ENCODE measurements around the gene ACAP2.
A peak's percentile ranks its signal among the peaks of the same experiment; 100 is the strongest.

ACAP2 gene

GRCh38 chr3:195446359-195446758, 3.5 kb upstream of the ACAP2 start:
- no peak for TF ChIP-seq POLR2A (IDR thresholded peaks at IDR 0.05; ENCODE audit: low read depth, low read length)
- no peak for TF ChIP-seq PAX5 (IDR thresholded peaks at IDR 0.05; ENCODE audit: insufficient read depth, low read length, severe bottlenecking)
- no peak for TF ChIP-seq SPI1 (IDR thresholded peaks at IDR 0.05; ENCODE audit: low read depth, low read length)
- no peak for TF ChIP-seq TAF1 (IDR thresholded peaks at IDR 0.05; ENCODE audit: low read depth, low read length)
- no peak for TF ChIP-seq POLR2AphosphoS5 (IDR thresholded peaks at IDR 0.05; ENCODE audit: low read depth, low read length)
- TF ChIP-seq POU2F2 (IDR thresholded peaks at IDR 0.05; ENCODE audit: low read depth, low read length), result no peak
- FAIRE-seq (no peak), DNase-seq (ENCODE audit: insufficient read length, low spot score) (no peak)

- DNase-seq (ENCODE audit: insufficient read length, low spot score) (no peak), FAIRE-seq (no peak)
- no peak for TF ChIP-seq POLR2AphosphoS5 (IDR thresholded peaks at IDR 0.05; ENCODE audit: low read depth, low read length)
- TF ChIP-seq POLR2A (IDR thresholded peaks at IDR 0.05; ENCODE audit: low read depth, low read length), result no peak
- no peak for TF ChIP-seq TAF1 (IDR thresholded peaks at IDR 0.05; ENCODE audit: low read depth, low read length)
- TF ChIP-seq POU2F2 (IDR thresholded peaks at IDR 0.05; ENCODE audit: low read depth, low read length), result no peak
- TF ChIP-seq PAX5 (IDR thresholded peaks at IDR 0.05; ENCODE audit: insufficient read depth, low read length, severe bottlenecking), result no peak
- TF ChIP-seq SPI1 (IDR thresholded peaks at IDR 0.05; ENCODE audit: low read depth, low read length), result no peak
Measured at GRCh38 chr3:195445885-195446284, 3.1 kb upstream of the ACAP2 start.

GRCh38 chr3:195443391-195443989, 670 bp upstream of the ACAP2 start:
- no peak for DNase-seq (ENCODE audit: insufficient read length, low spot score)
- no peak for FAIRE-seq
- TF ChIP-seq SPI1 (IDR thresholded peaks at IDR 0.05; ENCODE audit: low read depth, low read length) (no peak), POU2F2 (IDR thresholded peaks at IDR 0.05; ENCODE audit: low read depth, low read length) (no peak), PAX5 (IDR thresholded peaks at IDR 0.05; ENCODE audit: insufficient read depth, low read length, severe bottlenecking) (no peak), POLR2AphosphoS5 (IDR thresholded peaks at IDR 0.05; ENCODE audit: low read depth, low read length) (no peak), POLR2A (IDR thresholded peaks at IDR 0.05; ENCODE audit: low read depth, low read length) (no peak), TAF1 (IDR thresholded peaks at IDR 0.05; ENCODE audit: low read depth, low read length) (no peak)

- DNase-seq (ENCODE audit: insufficient read length, low spot score) (no peak), FAIRE-seq (peak; percentile 77)
- TF ChIP-seq SPI1 (IDR thresholded peaks at IDR 0.05; ENCODE audit: low read depth, low read length), result peak; percentile 51
- no peak for TF ChIP-seq PAX5 (IDR thresholded peaks at IDR 0.05; ENCODE audit: insufficient read depth, low read length, severe bottlenecking)
- no peak for TF ChIP-seq POLR2A (IDR thresholded peaks at IDR 0.05; ENCODE audit: low read depth, low read length)
Measured at GRCh38 chr3:195441992-195442572, 738 bp downstream of the ACAP2 start.

GRCh38 chr3:195441476-195441991, 1.3 kb downstream of the ACAP2 start:
- TF ChIP-seq POLR2AphosphoS5 (IDR thresholded peaks at IDR 0.05; ENCODE audit: low read depth, low read length), result no peak
- DNase-seq (ENCODE audit: insufficient read length, low spot score), result no peak
- FAIRE-seq, result no peak

GRCh38 chr3:195441051-195441450, 1.8 kb downstream of the ACAP2 start:
- TF ChIP-seq POU2F2 (IDR thresholded peaks at IDR 0.05; ENCODE audit: low read depth, low read length), result no peak
- no peak for TF ChIP-seq POLR2A (IDR thresholded peaks at IDR 0.05; ENCODE audit: low read depth, low read length)
- TF ChIP-seq SPI1 (IDR thresholded peaks at IDR 0.05; ENCODE audit: low read depth, low read length), result no peak
- no peak for TF ChIP-seq PAX5 (IDR thresholded peaks at IDR 0.05; ENCODE audit: insufficient read depth, low read length, severe bottlenecking)
- TF ChIP-seq POLR2AphosphoS5 (IDR thresholded peaks at IDR 0.05; ENCODE audit: low read depth, low read length), result no peak
- no peak for TF ChIP-seq TAF1 (IDR thresholded peaks at IDR 0.05; ENCODE audit: low read depth, low read length)
- no peak for DNase-seq (ENCODE audit: insufficient read length, low spot score)
- no peak for FAIRE-seq

GRCh38 chr3:195440379-195440778, 2.4 kb downstream of the ACAP2 start:
- no peak for TF ChIP-seq TAF1 (IDR thresholded peaks at IDR 0.05; ENCODE audit: low read depth, low read length)
- TF ChIP-seq SPI1 (IDR thresholded peaks at IDR 0.05; ENCODE audit: low read depth, low read length), result no peak
- no peak for TF ChIP-seq PAX5 (IDR thresholded peaks at IDR 0.05; ENCODE audit: insufficient read depth, low read length, severe bottlenecking)
- DNase-seq (ENCODE audit: insufficient read length, low spot score), result no peak
- no peak for FAIRE-seq

GRCh38 chr3:195438371-195438770, 4.4 kb downstream of the ACAP2 start:
- DNase-seq (ENCODE audit: insufficient read length, low spot score), result no peak
- no peak for FAIRE-seq
- TF ChIP-seq PAX5 (IDR thresholded peaks at IDR 0.05; ENCODE audit: insufficient read depth, low read length, severe bottlenecking), result no peak
- TF ChIP-seq POU2F2 (IDR thresholded peaks at IDR 0.05; ENCODE audit: low read depth, low read length), result no peak
- no peak for TF ChIP-seq POLR2A (IDR thresholded peaks at IDR 0.05; ENCODE audit: low read depth, low read length)
- no peak for TF ChIP-seq POLR2AphosphoS5 (IDR thresholded peaks at IDR 0.05; ENCODE audit: low read depth, low read length)
- TF ChIP-seq SPI1 (IDR thresholded peaks at IDR 0.05; ENCODE audit: low read depth, low read length), result no peak
- TF ChIP-seq TAF1 (IDR thresholded peaks at IDR 0.05; ENCODE audit: low read depth, low read length), result no peak

- FAIRE-seq (no peak), DNase-seq (ENCODE audit: insufficient read length, low spot score) (no peak)
- TF ChIP-seq POLR2A (IDR thresholded peaks at IDR 0.05; ENCODE audit: low read depth, low read length) (no peak), SPI1 (IDR thresholded peaks at IDR 0.05; ENCODE audit: low read depth, low read length) (no peak), POU2F2 (IDR thresholded peaks at IDR 0.05; ENCODE audit: low read depth, low read length) (no peak), TAF1 (IDR thresholded peaks at IDR 0.05; ENCODE audit: low read depth, low read length) (no peak), POLR2AphosphoS5 (IDR thresholded peaks at IDR 0.05; ENCODE audit: low read depth, low read length) (no peak), PAX5 (IDR thresholded peaks at IDR 0.05; ENCODE audit: insufficient read depth, low read length, severe bottlenecking) (no peak)
Measured at GRCh38 chr3:195425849-195426248, 17.0 kb downstream of the ACAP2 start.

- no peak for DNase-seq (ENCODE audit: insufficient read length, low spot score)
- FAIRE-seq, result no peak
- no peak for TF ChIP-seq PAX5 (IDR thresholded peaks at IDR 0.05; ENCODE audit: insufficient read depth, low read length, severe bottlenecking)
- TF ChIP-seq POLR2A (IDR thresholded peaks at IDR 0.05; ENCODE audit: low read depth, low read length), result no peak
- TF ChIP-seq SPI1 (IDR thresholded peaks at IDR 0.05; ENCODE audit: low read depth, low read length), result no peak
- no peak for TF ChIP-seq POLR2AphosphoS5 (IDR thresholded peaks at IDR 0.05; ENCODE audit: low read depth, low read length)
- TF ChIP-seq TAF1 (IDR thresholded peaks at IDR 0.05; ENCODE audit: low read depth, low read length), result no peak
- no peak for TF ChIP-seq POU2F2 (IDR thresholded peaks at IDR 0.05; ENCODE audit: low read depth, low read length)
Measured at GRCh38 chr3:195423818-195424217, 19.0 kb downstream of the ACAP2 start.

All from GM12891 (cell line).